OCI-LY3 (cell line): ENCODE measurements around the gene RDH13.

Source experiments
- H2AFZ ChIP-seq: fragments of 200-600, 300-600 bp; shearing (Covaris generic); 2 replicates; pipeline ENCODE4 v1.6.0; 2014; ENCODE audit warnings: antibody characterized with exemption, low read depth, low read length
- H3K27ac ChIP-seq: fragments of 200-600, 300-600 bp; sonication (generic); 2 replicates; pipeline ENCODE4 v1.5.1; 2014; ENCODE audit warnings: mild to moderate bottlenecking, low read length, moderate library complexity, mixed read lengths
- H3K27me3 ChIP-seq: fragments of 200-600, 300-600 bp; sonication (generic); 2 replicates; pipeline ENCODE4 v1.6.1; 2014; ENCODE audit warnings: low read depth, low read length, mixed read lengths
- H3K36me3 ChIP-seq: fragments of 200-600, 300-600 bp; sonication (generic); replicated peaks from 2 replicates; pipeline ENCODE3; 2014; ENCODE audit warnings: low read depth, low read length, mixed read lengths
- H3K4me1 ChIP-seq: fragments of 300-600, 200-600 bp; sonication (generic); 2 replicates; pipeline ENCODE4 v1.6.1; 2014; ENCODE audit warnings: low read length, mixed read lengths
- H3K4me2 ChIP-seq: fragments of 200-600, 300-600 bp; sonication (generic); 2 replicates; pipeline ENCODE4 v1.6.1; 2014; ENCODE audit warnings: low read length, mixed read lengths
- H3K4me3 ChIP-seq: fragments of 300-600, 200-600 bp; sonication (generic); 2 replicates; pipeline ENCODE4 v1.5.1; 2014; ENCODE audit warnings: antibody characterized with exemption, mild to moderate bottlenecking, low read length, moderate library complexity
- H3K79me2 ChIP-seq: fragments of 300-600, 200-600 bp; shearing (Covaris generic); 2 replicates; pipeline ENCODE4 v1.6.1; 2014; ENCODE audit warnings: mild to moderate bottlenecking, low read length, mixed read lengths
- H3K9ac ChIP-seq: fragments of 300-600, 200-600 bp; shearing (Covaris generic); 2 replicates; pipeline ENCODE4 v1.6.0; 2014; ENCODE audit warnings: mild to moderate bottlenecking, low read length, moderate library complexity
- H3K9me3 ChIP-seq: fragments of 200-600, 300-600 bp; shearing (Covaris generic); 2 replicates; pipeline ENCODE4 v1.6.1; 2014; ENCODE audit warnings: low read length, mixed read lengths; ENCODE audit not compliant: insufficient read depth
- H4K20me1 ChIP-seq: fragments of 200-600, 300-600 bp; sonication (generic); 2 replicates; pipeline ENCODE4 v1.6.1; 2016; ENCODE audit warnings: low read length, mixed read lengths; ENCODE audit not compliant: insufficient read depth
- CTCF ChIP-seq: fragments of 200-600, 300-600 bp; sonication (generic); IDR thresholded peaks from 2 replicates; pipeline ENCODE4 v1.5.1; 2014; ENCODE audit warnings: antibody characterized with exemption, low read length, low read depth
- EZH2phosphoT487 ChIP-seq: fragments of 200-600 bp; shearing (Covaris generic); IDR thresholded peaks from 2 replicates; pipeline ENCODE4 v1.6.1; 2018; ENCODE audit warnings: antibody characterized with exemption, mixed run types, low read depth

Gene RDH13

GRCh38 chr19:55071129-55071502, 8.2 kb upstream of the RDH13 start:
- Histone ChIP-seq H3K4me3 (no peak overlapping the region), H3K9me3 (no peaks in the 10 kb centered on the region), H4K20me1 (no peaks in the 10 kb centered on the region), H3K4me1 (peaks cover 9% of the 10 kb centered on the region), H3K36me3 (no peaks in the 10 kb centered on the region), H3K4me2 (no peak overlapping the region), H3K27ac (no peak overlapping the region), H3K9ac (no peak overlapping the region), H2AFZ (no peak overlapping the region), H3K27me3 (peaks cover 28% of the 10 kb centered on the region), H3K79me2 (no peaks in the 10 kb centered on the region)
- TF ChIP-seq EZH2phosphoT487: no peak
- no peak for TF ChIP-seq CTCF

GRCh38 chr19:55070466-55071128, 7.6 kb upstream of the RDH13 start:
- Histone ChIP-seq H3K4me3 (no peak overlapping the region), H3K36me3 (no peaks in the 10 kb centered on the region), H3K4me1 (peaks cover 9% of the 10 kb centered on the region), H3K27me3 (peaks cover 31% of the 10 kb centered on the region), H3K9me3 (no peaks in the 10 kb centered on the region), H3K9ac (no peak overlapping the region), H3K27ac (no peak overlapping the region), H3K79me2 (no peaks in the 10 kb centered on the region), H2AFZ (no peak overlapping the region), H3K4me2 (no peak overlapping the region), H4K20me1 (no peaks in the 10 kb centered on the region)
- TF ChIP-seq EZH2phosphoT487 (no peak), CTCF (no peak)

GRCh38 chr19:55069865-55070197, 6.9 kb upstream of the RDH13 start:
- Histone ChIP-seq H3K27ac (no peak overlapping the region), H3K9me3 (no peaks in the 10 kb centered on the region), H2AFZ (no peak overlapping the region), H3K36me3 (no peaks in the 10 kb centered on the region), H3K4me1 (peaks cover 9% of the 10 kb centered on the region), H4K20me1 (no peaks in the 10 kb centered on the region), H3K9ac (no peak overlapping the region), H3K27me3 (peaks cover 31% of the 10 kb centered on the region), H3K4me2 (peak overlapping the region; percentile 74), H3K79me2 (no peaks in the 10 kb centered on the region), H3K4me3 (peak overlapping the region; percentile 66)
- TF ChIP-seq CTCF (no peak), EZH2phosphoT487 (no peak)

GRCh38 chr19:55068950-55069864, 6.3 kb upstream of the RDH13 start:
- 0 out of 2 replicates have a peak overlapping the region, but pooled peaks have one; percentile 2 for H3K9ac ChIP-seq
- TF ChIP-seq EZH2phosphoT487 (0 out of 2 replicates have a peak, but pooled peaks have one; percentile 15), CTCF (no peak)
- no peaks in the 10 kb centered on the region for H4K20me1 ChIP-seq
- peak overlapping the region; percentile 66 for H3K4me3 ChIP-seq
- no peaks in the 10 kb centered on the region for H3K9me3 ChIP-seq
- peaks cover 31% of the 10 kb centered on the region for H3K27me3 ChIP-seq
- no peaks in the 10 kb centered on the region for H3K79me2 ChIP-seq
- H3K4me1 ChIP-seq: peaks cover 9% of the 10 kb centered on the region
- H3K4me2 ChIP-seq: peak overlapping the region; percentile 74
- H3K36me3 ChIP-seq: no peaks in the 10 kb centered on the region
- H3K27ac ChIP-seq: no peak overlapping the region
- peak overlapping the region; percentile 28; the same call in 1 of the 2 replicates for H2AFZ ChIP-seq
